CD4-positive, CD25-positive, alpha-beta regulatory T cell (primary cell): ENCODE measurements around the gene CCDC69. TPM values are rescaled to one million over a fixed set of nuclear protein-coding genes. Genes with fewer than 3 reads are reported as not detected.

Experiments used
- ATAC-seq, 2 donors: fragments of 150-1000 bp; cut with Tn5 transposase; one replicate each; pipeline ENCODE4 v1.10.0; 2021; ENCODE audit warnings: low read depth in 2 of 2, moderate number of reproducible peaks in 2 of 2, moderate library complexity in 1 of 2
- DNase-seq, 3 donors: peaks; one replicate each; pipeline versions ENCODE4 v3.0.0 to v3.0.0-alpha.2; 2012 to 2022; ENCODE audit warnings: mixed read lengths in 1 of 3
- H3K27ac ChIP-seq: one replicate; pipeline ENCODE4 v1.7.0; 2013; ENCODE audit warnings: mild to moderate bottlenecking, low read length; ENCODE audit not compliant: insufficient read depth, poor library complexity, severe bottlenecking
- H3K27me3 ChIP-seq: one replicate; pipeline ENCODE4 v1.7.0; 2013; ENCODE audit warnings: low read length; ENCODE audit not compliant: control insufficient read depth, insufficient read depth
- H3K36me3 ChIP-seq: one replicate; pipeline ENCODE4 v1.7.0; 2013; ENCODE audit warnings: mild to moderate bottlenecking, low read length, moderate library complexity; ENCODE audit not compliant: control insufficient read depth, insufficient read depth
- H3K4me1 ChIP-seq: 2 replicates; pipeline ENCODE4 v1.7.0; 2013; ENCODE audit warnings: mild to moderate bottlenecking, low read length; ENCODE audit not compliant: insufficient read depth, control insufficient read depth, poor library complexity, severe bottlenecking
- H3K4me3 ChIP-seq: one replicate; pipeline ENCODE4 v1.7.0; 2013; ENCODE audit warnings: low read depth, mild to moderate bottlenecking, low read length, moderate library complexity
- H3K9me3 ChIP-seq, 2 experiments: 1 replicate in 1 of 2; 2 replicates in 1 of 2; pipeline ENCODE4 v1.7.0; 2013; ENCODE audit warnings: low read length in 2 of 2, mild to moderate bottlenecking in 1 of 2, moderate library complexity in 1 of 2; ENCODE audit not compliant: control insufficient read depth in 2 of 2
- H3K27ac Mint-ChIP-seq, 3 donors: one replicate each; pipeline ENCODE4 v1.8.0; 2020 to 2022; ENCODE audit warnings: mild to moderate bottlenecking in 3 of 3, mixed read lengths in 3 of 3, moderate library complexity in 2 of 3
- H3K27me3 Mint-ChIP-seq: one replicate; pipeline ENCODE4 v1.8.0; 2022; ENCODE audit warnings: mild to moderate bottlenecking, mixed read lengths
- H3K36me3 Mint-ChIP-seq: one replicate; pipeline ENCODE4 v1.8.0; 2020; ENCODE audit warnings: mixed read lengths
- H3K4me1 Mint-ChIP-seq, 4 donors: one replicate each; pipeline ENCODE4 v1.8.0; 2020 to 2022; ENCODE audit warnings: mixed read lengths in 4 of 4, mild to moderate bottlenecking in 1 of 4
- H3K4me3 Mint-ChIP-seq, 4 donors: one replicate each; pipeline ENCODE4 v1.8.0; 2020 to 2022; ENCODE audit warnings: mild to moderate bottlenecking in 4 of 4, mixed read lengths in 4 of 4, moderate library complexity in 3 of 4
- H3K9me3 Mint-ChIP-seq, 7 donors: one replicate each; pipeline ENCODE4 v1.8.0; 2020 to 2022; ENCODE audit warnings: mixed read lengths in 7 of 7, mild to moderate bottlenecking in 3 of 7, moderate library complexity in 2 of 7
- polyA plus RNA-seq, 4 donors: library from polyadenylated mRNA; unstranded; fragments of 300-500 nt; fragmentation: Illumina TruSeq; gene quantifications; one replicate each; pipeline ENCODE4 v1.2.3, GENCODE V29; 2021
- total RNA-seq: library from RNA; stranded (reverse); gene quantifications from one replicate; pipeline ENCODE4 v1.2.3, GENCODE V29; 2022

CCDC69 gene
- total and polyA plus RNA-seq, 5 donors from 2014 or later: 78.2 to 104 (median 88.2) TPM

- no peak for DNase-seq
- H3K4me3 Mint-ChIP-seq: peak overlapping the region in 3 of 4 donors; percentile 10 to 36 (median 17)
- H3K27me3 Mint-ChIP-seq: no peaks in the 10 kb centered on the region
- H3K9me3 Mint-ChIP-seq: no peaks in the 10 kb centered on the region
- Histone ChIP-seq H3K9me3 (no peaks in the 10 kb centered on the region), H3K36me3 (peaks cover 78% of the 10 kb centered on the region), H3K27me3 (no peaks in the 10 kb centered on the region), H3K27ac (peak overlapping the region; percentile 65), H3K4me3 (no peak overlapping the region), H3K4me1 (peaks cover 66% of the 10 kb centered on the region)
- peak overlapping the region; percentile 51 to 94 (median 92) for H3K27ac Mint-ChIP-seq
- peaks cover 10 to 66% (median 57%) of the 10 kb centered on the region in 4 donors for H3K4me1 Mint-ChIP-seq
- H3K36me3 Mint-ChIP-seq: peaks cover 54% of the 10 kb centered on the region
- ATAC-seq: peak in 1 of 2 donors; percentile 14
Observed at GRCh38 chr5:151139015-151139414, 84.9 kb downstream of the CCDC69 start.

- Histone ChIP-seq H3K4me1 (peaks cover 57% of the 10 kb centered on the region), H3K27ac (peak overlapping the region; percentile 65), H3K27me3 (no peaks in the 10 kb centered on the region), H3K36me3 (peaks cover 78% of the 10 kb centered on the region), H3K4me3 (no peak overlapping the region), H3K9me3 (no peaks in the 10 kb centered on the region)
- Mint-ChIP-seq H3K9me3 (no peaks in the 10 kb centered on the region), H3K27ac (peak overlapping the region; percentile 51 to 94 (median 76)), H3K36me3 (peaks cover 56% of the 10 kb centered on the region), H3K4me1 (peaks cover 5 to 65% (median 52%) of the 10 kb centered on the region in 4 donors), H3K27me3 (no peaks in the 10 kb centered on the region), H3K4me3 (peak overlapping the region in 1 of 4 donors; percentile 36)
- DNase-seq (no peak), ATAC-seq (no peak)
Observed at GRCh38 chr5:151138114-151138513, 85.8 kb downstream of the CCDC69 start.

GRCh38 chr5:151137067-151137825 is 86.6 kb downstream of the CCDC69 start:
- no peaks in the 10 kb centered on the region for H3K9me3 Mint-ChIP-seq
- ATAC-seq: no peak
- Histone ChIP-seq H3K4me1 (peaks cover 49% of the 10 kb centered on the region), H3K4me3 (no peak overlapping the region), H3K36me3 (peaks cover 80% of the 10 kb centered on the region), H3K27me3 (no peaks in the 10 kb centered on the region), H3K27ac (peak overlapping the region; percentile 41), H3K9me3 (no peaks in the 10 kb centered on the region)
- peaks cover 62% of the 10 kb centered on the region for H3K36me3 Mint-ChIP-seq
- H3K4me1 Mint-ChIP-seq: peaks cover 5 to 64% (median 49%) of the 10 kb centered on the region in 4 donors
- no peak for DNase-seq
- H3K27me3 Mint-ChIP-seq: no peaks in the 10 kb centered on the region
- H3K27ac Mint-ChIP-seq: peak overlapping the region in 2 of 3 donors; percentile 87 to 94
- H3K4me3 Mint-ChIP-seq: no peak overlapping the region

GRCh38 chr5:151134228-151134627 is 89.7 kb downstream of the CCDC69 start:
- no peak for DNase-seq
- Mint-ChIP-seq H3K4me3 (no peak overlapping the region), H3K36me3 (peaks cover 77% of the 10 kb centered on the region), H3K27ac (peak overlapping the region; percentile 33 to 81 (median 67)), H3K9me3 (no peaks in the 10 kb centered on the region), H3K27me3 (no peaks in the 10 kb centered on the region), H3K4me1 (peaks cover 12 to 57% (median 42%) of the 10 kb centered on the region in 4 donors)
- peaks cover 100% of the 10 kb centered on the region for H3K36me3 ChIP-seq
- ATAC-seq: no peak
- H3K27me3 ChIP-seq: no peaks in the 10 kb centered on the region
- peaks cover 33% of the 10 kb centered on the region for H3K4me1 ChIP-seq
- H3K9me3 ChIP-seq: no peaks in the 10 kb centered on the region
- H3K27ac ChIP-seq: no peak overlapping the region
- H3K4me3 ChIP-seq: no peak overlapping the region

GRCh38 chr5:151132963-151133362 is 90.9 kb downstream of the CCDC69 start:
- no peak for DNase-seq
- no peak overlapping the region for H3K4me3 Mint-ChIP-seq
- Histone ChIP-seq H3K9me3 (no peaks in the 10 kb centered on the region), H3K27me3 (no peaks in the 10 kb centered on the region), H3K4me1 (peaks cover 22% of the 10 kb centered on the region), H3K27ac (no peak overlapping the region), H3K4me3 (no peak overlapping the region), H3K36me3 (peaks cover 100% of the 10 kb centered on the region)
- H3K4me1 Mint-ChIP-seq: peaks cover 12 to 50% (median 39%) of the 10 kb centered on the region in 4 donors
- no peaks in the 10 kb centered on the region for H3K9me3 Mint-ChIP-seq
- H3K27me3 Mint-ChIP-seq: no peaks in the 10 kb centered on the region
- ATAC-seq: peak in 1 of 2 donors; percentile 24
- H3K27ac Mint-ChIP-seq: peak overlapping the region; percentile 11 to 81 (median 33)
- peaks cover 78% of the 10 kb centered on the region for H3K36me3 Mint-ChIP-seq

Other genes with a start within 250 kb of the CCDC69 start
- gene GPX3, start 203.5 kb downstream of the CCDC69 start, total RNA-seq: 1.2 TPM
- 1 to 10 TPM in 2 of 4 donors, under 1 TPM in 2; 0.52 to 1.3 (median 0.81) TPM for gene GPX3, start 203.5 kb downstream of the CCDC69 start, polyA plus RNA-seq
- 259 TPM for gene TNIP1, start 143.1 kb downstream of the CCDC69 start, total RNA-seq
- 10 to 100 TPM; 46.9 to 71.5 (median 59.8) TPM for gene TNIP1, start 143.1 kb downstream of the CCDC69 start, polyA plus RNA-seq
- 364 TPM for gene ANXA6, start 66.3 kb downstream of the CCDC69 start, total RNA-seq
- gene ANXA6, start 66.3 kb downstream of the CCDC69 start, polyA plus RNA-seq: 100 to 1,000 TPM; 171 to 329 (median 244) TPM
- gene GM2A, start 29.1 kb upstream of the CCDC69 start, total RNA-seq: 12.0 TPM
- 1 to 10 TPM; 4.7 to 8.7 (median 6.1) TPM for gene GM2A, start 29.1 kb upstream of the CCDC69 start, polyA plus RNA-seq
- not detected for gene SLC36A3, start 79.7 kb upstream of the CCDC69 start, total RNA-seq
- not detected for gene SLC36A3, start 79.7 kb upstream of the CCDC69 start, polyA plus RNA-seq
- not detected for gene SLC36A2, start 123.5 kb upstream of the CCDC69 start, total RNA-seq
- not detected for gene SLC36A2, start 123.5 kb upstream of the CCDC69 start, polyA plus RNA-seq
- 5.4 TPM for gene SLC36A1, start 223.5 kb upstream of the CCDC69 start, total RNA-seq
- 1 to 10 TPM in 2 of 4 donors, under 1 TPM in 2; 0.59 to 3.1 (median 1.3) TPM for gene SLC36A1, start 223.5 kb upstream of the CCDC69 start, polyA plus RNA-seq